K562 (cell line): ENCODE results near the gene USH2A. TPM values are rescaled to one million over a fixed set of nuclear protein-coding genes. Genes with fewer than 3 reads are reported as not detected.
A peak's percentile ranks its signal among the peaks of the same experiment; 100 is the strongest.

ENCODE experiments used
- ATAC-seq: fragments of 200-7000 bp; cut with Tn5 transposase; 3 replicates; pipeline ENCODE4 v1.9.1; 2020; ENCODE audit warnings: moderate library complexity
- BruUV-seq: library from RNA; stranded (reverse); fragments of 400-500 nt; replicated peaks from 2 replicates; lab custom pipeline; 2021; lab: Mats Ljungman, UMichigan
- CTCF ChIA-PET: fragments of 300-600 bp; formaldehyde crosslinking; extraction: SDS; loops from one replicate; lab custom pipeline; 2021; ENCODE audit warnings: low intra/inter-chr PET ratio; lab: Yijun Ruan, JAX
- POLR2A ChIA-PET: fragments of 300-600, 350-650 bp; sonication (Branson Sonifier 250); formaldehyde crosslinking; extraction: SDS; loops from one replicate; lab custom pipeline; 2021; ENCODE audit warnings: antibody characterized with exemption, inconsistent platforms; lab: Yijun Ruan, JAX
- DNase-seq, 4 experiments: peaks; one replicate each; pipeline versions ENCODE4 v3.0.0 to v3.0.0-alpha.2; 2011 to 2018; ENCODE audit warnings: low spot score in 3 of 4, mixed read lengths in 3 of 4; ENCODE audit errors: extremely low read depth in 1 of 4
- FAIRE-seq: peaks from 2 replicates; lab custom pipeline; 2011; peaks lifted over from hg19 to GRCh38; lab: Jason Lieb, UNC
- H2AFZ ChIP-seq: 2 replicates; pipeline ENCODE4 v1.6.0; 2011; ENCODE audit warnings: low read depth, low read length, control low read depth, inconsistent platforms
- H3K27ac ChIP-seq: fragments of 200-600 bp; 3 replicates; pipeline ENCODE4 v1.8.0; 2011; ENCODE audit warnings: low read depth, mild to moderate bottlenecking, control low read depth, inconsistent platforms, low read length, moderate library complexity, mixed read lengths; ENCODE audit errors: extremely low read depth
- H3K27me3 ChIP-seq, 2 experiments: fragments of 300-600 bp in 1 of 2; 2 replicates in 1 of 2; 3 replicates in 1 of 2; pipeline versions ENCODE4 v1.6.0 to v1.8.0; 2011; ENCODE audit warnings: inconsistent platforms in 2 of 2, low read length in 2 of 2, mild to moderate bottlenecking in 1 of 2, mixed read lengths in 1 of 2, moderate library complexity in 1 of 2; ENCODE audit not compliant: control insufficient read depth in 2 of 2, insufficient read depth in 2 of 2
- H3K36me3 ChIP-seq: fragments of 300-600 bp; 3 replicates; pipeline ENCODE4 v1.8.0; 2011; ENCODE audit warnings: mild to moderate bottlenecking, low read length, inconsistent platforms; ENCODE audit not compliant: control insufficient read depth, insufficient read depth
- H3K4me1 ChIP-seq, 2 experiments: fragments of 200-600 bp in 1 of 2; replicated peaks in 1 of 2; 2 replicates in 1 of 2; 3 replicates in 1 of 2; pipeline versions ENCODE4 v1.5.1 to v1.8.0; 2011; ENCODE audit warnings: inconsistent platforms in 2 of 2, low read length in 2 of 2, mild to moderate bottlenecking in 1 of 2, mixed read lengths in 1 of 2, moderate library complexity in 1 of 2; ENCODE audit not compliant: control insufficient read depth in 2 of 2, insufficient read depth in 2 of 2
- H3K4me2 ChIP-seq: 2 replicates; pipeline ENCODE4 v1.6.1; 2011; ENCODE audit warnings: low read length, control low read depth, inconsistent platforms, mixed read lengths; ENCODE audit not compliant: insufficient read depth
- H3K4me3 ChIP-seq: fragments of 200-600 bp; sonication (generic), shearing (Covaris generic); 2 replicates; pipeline ENCODE4 v1.5.1; 2016; ENCODE audit warnings: control low read depth, inconsistent platforms
- H3K79me2 ChIP-seq: fragments of 200-600 bp; 3 replicates; pipeline ENCODE4 v1.8.0; 2011; ENCODE audit warnings: low read length, inconsistent platforms; ENCODE audit not compliant: control insufficient read depth, insufficient read depth
- H3K9ac ChIP-seq, 2 experiments: 2 replicates each; pipeline versions ENCODE4 v1.6.0 to v1.6.1; 2011; ENCODE audit warnings: low read depth in 2 of 2, low read length in 2 of 2, control low read depth in 1 of 2, inconsistent platforms in 1 of 2, mild to moderate bottlenecking in 1 of 2, mixed read lengths in 1 of 2; ENCODE audit not compliant: insufficient read depth in 1 of 2
- H3K9me1 ChIP-seq: one replicate; pipeline ENCODE4 v1.6.0; 2011; ENCODE audit warnings: inconsistent platforms, mild to moderate bottlenecking, low read length, moderate library complexity; ENCODE audit not compliant: control insufficient read depth, insufficient read depth
- H3K9me3 ChIP-seq: replicated peaks from 2 replicates; pipeline ENCODE4 v1.5.1; 2011; ENCODE audit warnings: low read depth, low read length, inconsistent platforms; ENCODE audit not compliant: control insufficient read depth, insufficient read depth
- H4K20me1 ChIP-seq: replicated peaks from 2 replicates; pipeline ENCODE4 v1.6.1; 2011; ENCODE audit warnings: low read length, inconsistent platforms, mixed read lengths; ENCODE audit not compliant: control insufficient read depth, insufficient read depth
- CREB3L1 ChIP-seq: fragments of 450-650 bp; IDR thresholded peaks from 2 replicates; pipeline ENCODE4 v1.6.1; 2014; ENCODE audit warnings: low read depth, mild to moderate bottlenecking, moderate library complexity, borderline replicate concordance
- CXXC5 ChIP-seq: fragments of 250-450 bp; sonication (Bioruptor Pico); IDR thresholded peaks from 2 replicates; pipeline ENCODE4 v1.8.0; 2022; ENCODE audit warnings: inconsistent platforms, mild to moderate bottlenecking, moderate library complexity
- ESRRB ChIP-seq: fragments of 250-450 bp; sonication (Bioruptor Pico); IDR thresholded peaks from 2 replicates; pipeline ENCODE4 v1.5.0; 2020; ENCODE audit warnings: mild to moderate bottlenecking, moderate library complexity, borderline replicate concordance
- GTF3C2 ChIP-seq: IDR thresholded peaks from 3 replicates; pipeline ENCODE4 v1.6.1; 2011; ENCODE audit warnings: borderline replicate concordance, mild to moderate bottlenecking, moderate library complexity; ENCODE audit not compliant: insufficient read length; ENCODE audit errors: extremely low read depth
- HDAC2 ChIP-seq: fragments of 450-650 bp; IDR thresholded peaks from 2 replicates; pipeline ENCODE4 v1.6.1; 2016; ENCODE audit warnings: mild to moderate bottlenecking
- SUPT5H ChIP-seq: fragments of 450-650 bp; IDR thresholded peaks from 2 replicates; pipeline ENCODE4 v1.6.1; 2016
- TFAP4 ChIP-seq: sonication (generic); formaldehyde crosslinking; IDR thresholded peaks from 2 replicates; pipeline ENCODE4 v1.8.0; 2022; ENCODE audit warnings: missing genetic modification reagents, mild to moderate bottlenecking, moderate library complexity, borderline replicate concordance
- ZBTB34 ChIP-seq: fragments of 250-450 bp; sonication (Bioruptor Pico); IDR thresholded peaks from 2 replicates; pipeline ENCODE4 v1.8.0; 2021; ENCODE audit warnings: mild to moderate bottlenecking, moderate library complexity
- ZC3H4 ChIP-seq: sonication (generic); formaldehyde crosslinking; IDR thresholded peaks from 2 replicates; pipeline ENCODE4 v1.9.0; 2021; ENCODE audit warnings: missing genetic modification reagents, borderline replicate concordance
- ZFP30 ChIP-seq: fragments of 250-450 bp; sonication (Bioruptor Pico); IDR thresholded peaks from 2 replicates; pipeline ENCODE4 v1.8.0; 2022; ENCODE audit warnings: moderate library complexity, mild to moderate bottlenecking, inconsistent platforms, borderline replicate concordance
- ZMIZ1 ChIP-seq, 2 experiments: fragments of 150-350 bp in 1 of 2; IDR thresholded peaks; 2 replicates each; pipeline ENCODE4 v1.6.1; 2012 to 2016; ENCODE audit warnings: low read depth in 2 of 2, low read length in 2 of 2, mild to moderate bottlenecking in 1 of 2, moderate library complexity in 1 of 2
- WGBS: fragments of 100-300 bp; shearing (Covaris generic); methylation state at CpG from one replicate; pipeline ENCODE4 v1.1.6; 2016; ENCODE audit warnings: low coverage, mixed read lengths; ENCODE audit not compliant: insufficient coverage; ENCODE audit errors: missing lambda C conversion rate; 5-methylcytosine and 5-hydroxymethylcytosine counted together
- in situ Hi-C: fragments of 300-500 bp; cut with MboI; formaldehyde crosslinking; loops from 4 replicates; pipeline ENCODE4 v1.15.0; 2018; ENCODE audit warnings: inconsistent platforms, mixed read lengths
- intact Hi-C: fragments of 100-400 bp; cut with micrococcal nuclease; formaldehyde crosslinking; loops from 2 replicates; pipeline ENCODE4 v1.14.2; 2022
- polyA plus RNA-seq, 8 experiments: library from polyadenylated mRNA; depleted of rRNA in 4 of 8; stranded (reverse) in 5 of 8; unstranded in 3 of 8; fragments of >200 nt; fragmentation: Nextera tagmentation in 2 of 8; fragmentation: Illumina TruSeq in 1 of 8; extraction: Ambion mirVana in 2 of 8; extraction: Trizol in 1 of 8; gene quantifications; 2 replicates each; pipeline versions ENCODE4 v1.2.1 to v1.2.3, GENCODE V29; 2011 to 2014; ENCODE audit warnings: inconsistent platforms in 1 of 8, missing spikeins in 1 of 8
- total RNA-seq, 7 experiments: library from RNA; depleted of rRNA in 6 of 7; stranded (reverse); fragments of >200 nt in 6 of 7; fragmentation: Illumina TruSeq in 2 of 7; extraction: Trizol in 2 of 7; gene quantifications; 2 replicates each; pipeline versions ENCODE4 v1.2.1 to v1.2.3, GENCODE V29; 2011 to 2021; ENCODE audit warnings: low replicate concordance in 1 of 7

Gene USH2A
- total and polyA plus RNA-seq, 9 of the 15 experiments (the other 6 are each of a cell fraction or from before 2014, with no cell fraction given) = under 0.01 TPM; not detected in 7

GRCh38 chr1:215637041-215637573 is 786.1 kb downstream of the USH2A start:
- POLR2A ChIA-PET = no interaction called here
- H3K9ac ChIP-seq = no peak overlapping the region
- no peaks in the 10 kb centered on the region for H3K36me3 ChIP-seq
- H3K4me1 ChIP-seq = peaks cover 0 to 2% of the 10 kb centered on the region in 2 experiments; a peak in 1 of 5 replicates
- in situ Hi-C loops (no loop called here), intact Hi-C loops (no loop called here)
- H2AFZ ChIP-seq = peak overlapping the region; percentile 18
- no peaks in the 10 kb centered on the region for H3K9me3 ChIP-seq
- H3K9me1 ChIP-seq = no peaks in the 10 kb centered on the region
- H3K4me3 ChIP-seq = no peak overlapping the region
- 10% methylated on average over 7 of the region's 7 CpGs for WGBS
- no peak overlapping the region for H3K27ac ChIP-seq
- CTCF ChIA-PET = no interaction called here
- no peak for FAIRE-seq
- no peaks in the 10 kb centered on the region for H3K79me2 ChIP-seq
- BruUV-seq = no TSS peak
- no peak for DNase-seq
- H4K20me1 ChIP-seq = no peaks in the 10 kb centered on the region
- no peak for ATAC-seq
- H3K4me2 ChIP-seq = no peak overlapping the region
- H3K27me3 ChIP-seq = peaks cover 2 to 16% of the 10 kb centered on the region in 2 experiments; a peak in 2 of 5 replicates
- TF ChIP-seq GTF3C2 = no peak
- no peak for TF ChIP-seq ZC3H4 (CRISPR knock-in tag)
- TF ChIP-seq ZFP30 (CRISPR knock-in tag) = no peak
- TF ChIP-seq SUPT5H = no peak
- TF ChIP-seq ESRRB (CRISPR knock-in tag) = no peak
- no peak for TF ChIP-seq ZBTB34 (CRISPR knock-in tag)
- no peak for TF ChIP-seq TFAP4
- no peak for TF ChIP-seq CREB3L1
- no peak for TF ChIP-seq HDAC2
- no peak for TF ChIP-seq ZMIZ1 (IDR thresholded peaks at IDR 0.05; ENCODE audit: low read depth in 2 of 2, low read length in 2 of 2)
- TF ChIP-seq CXXC5 (CRISPR knock-in tag) = no peak
